HEK293 (cell line): ENCODE data around the gene EVI2B.

Source experiments
- CTCF ChIA-PET: fragments of 350-600 bp; formaldehyde crosslinking; extraction: SDS; loops from one replicate; lab custom pipeline; 2021; ENCODE audit warnings: antibody characterized with exemption; lab: Yijun Ruan, JAX
- POLR2A ChIA-PET: fragments of 300-600 bp; formaldehyde crosslinking; extraction: SDS; loops from one replicate; lab custom pipeline; 2020; ENCODE audit warnings: antibody characterized with exemption, inconsistent platforms; lab: Yijun Ruan, JAX
- H3K27ac ChIP-seq: fragments of 200-500 bp; sonication (Bioruptor generic); 2 replicates; pipeline ENCODE4 v1.5.1; 2014; ENCODE audit warnings: low read depth, low read length, control low read depth, inconsistent platforms; ENCODE audit errors: extremely low read depth
- H3K36me3 ChIP-seq, 2 experiments: fragments of 200-500 bp in 1 of 2; sonication (Bioruptor generic) in 1 of 2; 1 replicate in 1 of 2; 2 replicates in 1 of 2; pipeline ENCODE4 v1.5.1; 2014 to 2017; ENCODE audit warnings: inconsistent platforms in 2 of 2, low read length in 2 of 2; ENCODE audit not compliant: control insufficient read depth in 2 of 2, insufficient read depth in 1 of 2
- H3K4me1 ChIP-seq: fragments of 200-500 bp; sonication (Bioruptor generic); 2 replicates; pipeline ENCODE4 v1.5.1; 2014; ENCODE audit warnings: mild to moderate bottlenecking, low read length, inconsistent platforms; ENCODE audit not compliant: control insufficient read depth, insufficient read depth
- H3K4me3 ChIP-seq: 2 replicates; pipeline ENCODE4 v1.5.1; 2011; ENCODE audit warnings: low read depth, mild to moderate bottlenecking, control low read depth, low read length, moderate library complexity
- H3K9me3 ChIP-seq: fragments of 200-500 bp; sonication (Bioruptor generic); 2 replicates; pipeline ENCODE4 v1.5.1; 2014; ENCODE audit warnings: low read depth, low read length, inconsistent platforms; ENCODE audit not compliant: control insufficient read depth, insufficient read depth
- REST ChIP-seq: fragments of 450-650 bp; formaldehyde crosslinking; IDR thresholded peaks from 2 replicates; pipeline ENCODE4 v1.5.1; 2016; ENCODE audit warnings: missing biosample characterization, missing genetic modification characterization
- ZNF138 ChIP-seq: fragments of 450-650 bp; formaldehyde crosslinking; IDR thresholded peaks from 2 replicates; pipeline ENCODE4 v1.5.1; 2016; ENCODE audit warnings: missing biosample characterization, missing genetic modification characterization, borderline replicate concordance
- ZNF354C ChIP-seq: fragments of 450-650 bp; formaldehyde crosslinking; IDR thresholded peaks from 2 replicates; pipeline ENCODE4 v1.5.1; 2016; ENCODE audit warnings: missing biosample characterization, missing genetic modification characterization, low read depth, borderline replicate concordance
- ZNF449 ChIP-seq: fragments of 450-650 bp; formaldehyde crosslinking; IDR thresholded peaks from 2 replicates; pipeline ENCODE4 v1.5.1; 2017; ENCODE audit warnings: missing biosample characterization, mild to moderate bottlenecking, missing genetic modification characterization, moderate library complexity
- ZNF585B ChIP-seq: fragments of 450-650 bp; formaldehyde crosslinking; IDR thresholded peaks from 2 replicates; pipeline ENCODE4 v1.5.1; 2016; ENCODE audit warnings: missing biosample characterization, missing genetic modification characterization
- ZNF639 ChIP-seq: fragments of 450-650 bp; formaldehyde crosslinking; IDR thresholded peaks from 2 replicates; pipeline ENCODE4 v1.5.1; 2016; ENCODE audit warnings: missing biosample characterization, missing genetic modification characterization
- ZNF660 ChIP-seq: fragments of 450-650 bp; IDR thresholded peaks from 2 replicates; pipeline ENCODE4 v1.5.1; 2018; ENCODE audit warnings: missing biosample characterization, mild to moderate bottlenecking, missing genetic modification characterization
- ZNF785 ChIP-seq: fragments of 450-650 bp; formaldehyde crosslinking; IDR thresholded peaks from 2 replicates; pipeline ENCODE4 v1.5.1; 2016; ENCODE audit warnings: missing biosample characterization, missing genetic modification characterization
- ZNF837 ChIP-seq: fragments of 450-650 bp; formaldehyde crosslinking; IDR thresholded peaks from 2 replicates; pipeline ENCODE4 v1.5.1; 2016; ENCODE audit warnings: missing biosample characterization, missing genetic modification characterization
- ZNF843 ChIP-seq: fragments of 450-650 bp; formaldehyde crosslinking; IDR thresholded peaks from 2 replicates; pipeline ENCODE4 v1.5.1; 2016; ENCODE audit warnings: missing biosample characterization, missing genetic modification characterization

Gene EVI2B

GRCh38 chr17:31299624-31300023 is 14.2 kb downstream of the EVI2B start:
- no peak for TF ChIP-seq ZNF843 (tag by site-specific recombination)
- TF ChIP-seq ZNF660 (tag by site-specific recombination): no peak
- no peak for TF ChIP-seq ZNF585B (tag by site-specific recombination)
- TF ChIP-seq ZNF785: no peak
- TF ChIP-seq REST (tag by site-specific recombination): no peak
- no peak for TF ChIP-seq ZNF449
- no peak for TF ChIP-seq ZNF639
- TF ChIP-seq, all 188 proteins: peak for 0
- no peak overlapping the region for H3K4me3 ChIP-seq
- H3K36me3 ChIP-seq: no peaks in the 10 kb centered on the region
- no peaks in the 10 kb centered on the region for H3K9me3 ChIP-seq
- ChIA-PET CTCF (no interaction called here), POLR2A (no interaction called here)
- H3K4me1 ChIP-seq: peaks cover 7% of the 10 kb centered on the region
- H3K27ac ChIP-seq: no peak overlapping the region

- ChIA-PET CTCF (no interaction called here), POLR2A (no interaction called here)
Observed at GRCh38 chr17:31297090-31297489, 16.8 kb downstream of the EVI2B start, which contains the start of gene OMG. Gene OMG, minus strand, starts transcription at chr17:31297239. Its CDS starts 908 bp downstream, at chr17:31296331.

More at GRCh38 chr17:31297090-31297489, 16.8 kb downstream of the EVI2B start, which contains the start of gene OMG:
- H3K36me3 ChIP-seq: peaks cover 0 to 4% of the 10 kb centered on the region in 2 experiments; a peak in 2 of 3 replicates
- TF ChIP-seq REST (tag by site-specific recombination) (peak; percentile 56; the same call in 1 of the 2 replicates), ZNF837 (tag by site-specific recombination) (no peak), ZNF138 (tag by site-specific recombination) (no peak), ZNF354C (no peak)
- TF ChIP-seq, all 188 proteins: peak for 1
- H3K27ac ChIP-seq: no peak within 1 kb of the TSS
- H3K4me1 ChIP-seq: peaks cover 7% of the 10 kb centered on the region
- no peaks in the 10 kb centered on the region for H3K9me3 ChIP-seq
- H3K4me3 ChIP-seq: no peak within 1 kb of the TSS
